SK-N-MC (cell line): Measurements from ENCODE around the gene ANP32A.
"Not testable (repeated sequence)": the region's sequence is repeated elsewhere in the genome, so short reads cannot be mapped to it uniquely, and the experiment has no call there.

Experiments
- EZH2 ChIP-seq: fragments of 200-600 bp; sonication (generic); IDR thresholded peaks from one replicate; pipeline ENCODE4 v1.6.1; 2017; ENCODE audit warnings: antibody characterized with exemption
- FOXP2 ChIP-seq: optimal IDR thresholded peaks from 2 replicates; pipeline ENCODE3; 2011; ENCODE audit warnings: mild to moderate bottlenecking, moderate library complexity; ENCODE audit not compliant: insufficient read depth; ENCODE audit errors: extremely low read length, control extremely low read depth
- POLR2AphosphoS5 ChIP-seq: IDR thresholded peaks from 2 replicates; pipeline ENCODE4 v1.6.1; 2012; ENCODE audit warnings: mild to moderate bottlenecking, low read depth, low read length, borderline replicate concordance

DNA sequence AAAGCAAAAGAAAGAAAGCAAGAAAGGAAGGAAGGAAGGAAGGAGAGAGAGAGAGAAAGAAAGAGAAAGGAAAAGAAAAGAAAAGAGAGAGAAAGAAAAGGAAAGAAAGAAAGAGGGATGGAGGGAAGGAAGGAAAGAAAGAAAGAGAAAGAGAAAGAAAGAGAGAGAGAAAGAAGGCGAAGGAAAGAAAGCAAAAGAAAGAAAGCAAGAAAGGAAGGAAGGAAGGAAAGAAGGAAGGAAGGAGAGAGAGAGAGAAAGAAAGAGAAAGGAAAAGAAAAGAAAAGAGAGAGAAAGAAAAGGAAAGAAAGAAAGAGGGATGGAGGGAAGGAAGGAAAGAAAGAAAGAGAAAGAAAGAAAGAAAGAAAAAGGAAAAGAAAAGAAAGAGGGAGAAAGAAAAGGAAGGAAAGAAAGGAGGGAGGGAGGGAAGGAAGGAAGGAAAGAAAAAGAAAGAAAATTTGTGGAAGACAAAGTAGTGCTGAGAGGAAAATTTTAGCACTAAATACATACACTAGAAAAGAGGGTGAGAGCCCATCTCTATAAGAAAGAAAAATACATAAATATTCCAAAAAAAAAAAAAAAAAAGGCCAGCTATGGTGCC, 60.6 kb downstream of the ANP32A start:
- not testable (repeated sequence) for TF ChIP-seq EZH2, POLR2AphosphoS5, FOXP2
